K562 (cell line): ENCODE measurements around the gene ARL5C. TPM values are rescaled to one million over a fixed set of nuclear protein-coding genes. Genes with fewer than 3 reads are reported as not detected.

Experiments
- CHD7 ChIP-seq: fragments of 200-600 bp; sonication (generic); IDR thresholded peaks from one replicate; pipeline ENCODE4 v1.6.1; 2012; ENCODE audit warnings: mild to moderate bottlenecking, low read depth, low read length, inconsistent platforms
- E2F5 ChIP-seq: sonication (generic); formaldehyde crosslinking; IDR thresholded peaks from 2 replicates; pipeline ENCODE4 v1.8.0; 2022; ENCODE audit warnings: mild to moderate bottlenecking, missing genetic modification reagents
- HCFC1 ChIP-seq: IDR thresholded peaks from 2 replicates; pipeline ENCODE4 v1.6.1; 2012; ENCODE audit warnings: low read depth, low read length, improper control_type of control experiment
- NELFE ChIP-seq: IDR thresholded peaks from 2 replicates; pipeline ENCODE4 v1.6.1; 2011; ENCODE audit warnings: mild to moderate bottlenecking; ENCODE audit not compliant: insufficient read depth, insufficient read length
- PREB ChIP-seq: sonication (generic); formaldehyde crosslinking; IDR thresholded peaks from 2 replicates; pipeline ENCODE4 v1.8.1; 2023; ENCODE audit warnings: mild to moderate bottlenecking, missing genetic modification reagents
- RBFOX2 ChIP-seq: fragments of 200-400 bp; formaldehyde crosslinking; IDR thresholded peaks from 2 replicates; pipeline ENCODE4 v1.6.1; 2017; ENCODE audit warnings: low read depth, mild to moderate bottlenecking, low read length, moderate library complexity
- TFAP4 ChIP-seq: sonication (generic); formaldehyde crosslinking; IDR thresholded peaks from 2 replicates; pipeline ENCODE4 v1.8.0; 2022; ENCODE audit warnings: missing genetic modification reagents, mild to moderate bottlenecking, moderate library complexity, borderline replicate concordance
- ZBTB7A ChIP-seq: IDR thresholded peaks from 2 replicates; pipeline ENCODE4 v1.6.1; 2011; ENCODE audit warnings: low read depth, mild to moderate bottlenecking, low read length, moderate library complexity, borderline replicate concordance; ENCODE audit not compliant: control insufficient read depth
- ZNF507 ChIP-seq: conservative IDR thresholded peaks from 2 replicates; pipeline ENCODE4 v1.6.1; 2017; ENCODE audit warnings: missing genetic modification characterization, missing compliant biosample characterization
- polyA plus RNA-seq, 8 experiments: library from polyadenylated mRNA; depleted of rRNA in 4 of 8; stranded (reverse) in 5 of 8; unstranded in 3 of 8; fragments of >200 nt; fragmentation: Nextera tagmentation in 2 of 8; fragmentation: Illumina TruSeq in 1 of 8; extraction: Ambion mirVana in 2 of 8; extraction: Trizol in 1 of 8; gene quantifications; 2 replicates each; pipeline versions ENCODE4 v1.2.1 to v1.2.3, GENCODE V29; 2011 to 2014; ENCODE audit warnings: inconsistent platforms in 1 of 8, missing spikeins in 1 of 8
- total RNA-seq, 7 experiments: library from RNA; depleted of rRNA in 6 of 7; stranded (reverse); fragments of >200 nt in 6 of 7; fragmentation: Illumina TruSeq in 2 of 7; extraction: Trizol in 2 of 7; gene quantifications; 2 replicates each; pipeline versions ENCODE4 v1.2.1 to v1.2.3, GENCODE V29; 2011 to 2021; ENCODE audit warnings: low replicate concordance in 1 of 7

The ARL5C gene
- total and polyA plus RNA-seq, 9 of the 15 experiments (the other 6 are each of a cell fraction or from before 2014, with no cell fraction given) = not detected

GRCh38 chr17:39197380-39198185, 31.6 kb upstream of the ARL5C start, which contains the start of gene CACNB1 (continued):
- TF ChIP-seq PREB (CRISPR knock-in tag) (no peak), E2F5 (CRISPR knock-in tag) (no peak), ZBTB7A (peak; percentile 85; the same call in 1 of the 2 replicates), RBFOX2 (peak; percentile 78), ZNF507 (no peak), HCFC1 (no peak), NELFE (no peak), TFAP4 (CRISPR knock-in tag) (no peak), CHD7 (no peak)
